ENCODE data around the gene TEKTIP1. TPM values are rescaled to one million over a fixed set of nuclear protein-coding genes. Genes with fewer than 3 reads are reported as not detected.

TEKTIP1 gene
- total RNA-seq, 4 donors from 2014 or later = 5.5 TPM; not detected in 3

DNA sequence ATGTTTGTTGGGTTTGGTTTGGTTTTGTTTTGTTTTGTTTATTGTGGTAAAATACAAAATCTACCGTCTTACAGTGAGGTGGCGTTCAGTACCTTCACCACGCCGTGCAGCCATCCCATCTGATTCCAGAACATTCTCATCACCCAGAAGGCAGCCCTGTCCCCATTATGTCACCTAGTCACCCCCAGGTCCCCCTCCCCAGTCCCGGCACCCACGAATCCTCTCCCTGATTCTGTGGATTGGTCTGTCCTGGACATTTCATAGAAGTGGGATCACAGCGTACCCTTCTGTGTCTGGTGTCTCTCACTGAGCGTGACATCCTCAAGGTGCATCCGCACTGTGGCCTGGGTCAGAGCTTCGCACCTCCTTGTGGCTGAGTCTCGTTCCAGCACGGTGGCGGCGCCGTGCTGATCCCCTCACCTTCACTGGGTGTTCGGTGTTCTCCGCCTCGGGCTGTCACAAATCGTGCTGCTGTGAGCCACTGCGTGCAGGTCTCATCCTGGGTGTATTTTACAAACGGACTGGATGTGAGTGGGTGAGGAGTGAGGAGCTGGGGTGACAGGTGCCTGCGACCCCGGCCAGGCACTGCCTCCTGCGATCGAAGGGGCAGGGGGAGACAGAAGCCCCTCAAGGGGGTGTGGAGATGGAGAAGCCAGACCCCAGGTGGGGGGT lies 580 bp upstream of the TEKTIP1 start:
- no peak overlapping the region for H3K27ac ChIP-seq

GRCh38 chr19:3539756-3540118 lies 763 bp downstream of the TEKTIP1 start:
- Histone ChIP-seq H3K27ac (no peak overlapping the region), H3K9me3 (no peaks in the 10 kb centered on the region), H3K36me3 (no peaks in the 10 kb centered on the region), H3K4me1 (no peaks in the 10 kb centered on the region), H3K4me3 (no peak overlapping the region), H3K27me3 (no peaks in the 10 kb centered on the region)
- intact Hi-C loops (cut with DNase I; ENCODE audit: low total_unique reads) = no loop called here
- TF ChIP-seq POLR2A (IDR thresholded peaks at IDR 0.05) = no peak
- no peak for TF ChIP-seq CTCF (IDR thresholded peaks at IDR 0.05)
- DNase-seq = no peak

More for the DNA sequence above, 580 bp upstream of the TEKTIP1 start:
- intact Hi-C loops (cut with DNase I; ENCODE audit: low total_unique reads) = no loop called here
- no peaks in the 10 kb centered on the region for H3K27me3 ChIP-seq
- DNase-seq = no peak
- H3K4me3 ChIP-seq = no peak overlapping the region
- TF ChIP-seq CTCF (IDR thresholded peaks at IDR 0.05) (no peak), POLR2A (IDR thresholded peaks at IDR 0.05) (no peak)
- no peaks in the 10 kb centered on the region for H3K4me1 ChIP-seq
- no peaks in the 10 kb centered on the region for H3K36me3 ChIP-seq
- no peaks in the 10 kb centered on the region for H3K9me3 ChIP-seq

DNA sequence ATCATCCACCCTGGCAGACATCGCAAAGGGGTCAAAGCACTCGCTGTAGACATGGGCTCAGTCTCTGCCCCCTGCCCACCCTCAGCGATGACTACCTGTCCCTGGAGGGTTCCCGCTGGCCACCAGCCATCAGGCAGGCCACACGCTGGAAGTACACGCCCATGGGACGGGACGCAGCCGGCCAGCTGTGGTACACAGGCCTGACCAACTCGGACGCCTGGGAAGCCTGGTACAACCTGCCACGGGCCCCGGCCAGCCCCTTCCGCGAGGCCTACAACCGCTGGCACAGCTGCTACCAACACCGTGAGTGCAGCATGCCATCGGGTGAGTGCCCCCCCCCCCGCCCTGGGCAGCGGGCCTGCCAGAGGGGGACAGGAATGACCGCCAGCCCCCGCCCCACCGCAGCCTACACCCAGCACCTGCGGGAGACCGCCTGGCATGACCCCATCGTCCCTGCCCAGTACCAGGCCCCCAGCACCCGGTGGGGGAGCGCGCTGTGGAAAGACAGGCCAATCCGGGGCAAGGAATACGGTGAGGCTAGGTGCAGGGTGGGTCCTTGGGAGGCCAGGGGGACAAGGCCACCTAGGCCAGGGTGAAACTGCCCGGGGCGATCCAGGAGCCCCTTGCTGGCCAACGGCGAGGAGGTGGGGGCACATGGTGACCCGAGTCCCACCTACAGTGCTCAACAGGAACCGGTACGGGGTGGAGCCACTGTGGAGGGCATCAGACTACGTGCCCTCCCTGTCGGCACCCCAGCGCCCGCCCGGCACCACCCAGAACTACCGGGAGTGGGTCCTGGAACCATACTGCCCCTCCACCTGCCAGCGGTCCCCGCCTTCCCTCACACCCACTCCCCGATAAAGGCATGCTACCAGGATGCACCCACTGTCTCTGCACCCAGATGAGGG lies 4.4 kb downstream of the TEKTIP1 start:
- H3K9me3 ChIP-seq = no peaks in the 10 kb centered on the region
- no peak overlapping the region for H3K4me3 ChIP-seq
- peak in 1 of 2 donors; percentile 43 for DNase-seq
- no peaks in the 10 kb centered on the region for H3K4me1 ChIP-seq
- no peak overlapping the region for H3K27ac ChIP-seq
- intact Hi-C loops (cut with DNase I; ENCODE audit: low total_unique reads) = no loop called here
- H3K27me3 ChIP-seq = no peaks in the 10 kb centered on the region
- TF ChIP-seq POLR2A (IDR thresholded peaks at IDR 0.05) (no peak), CTCF (IDR thresholded peaks at IDR 0.05) (no peak)
- H3K36me3 ChIP-seq = no peaks in the 10 kb centered on the region

- intact Hi-C loops (cut with DNase I; ENCODE audit: low total_unique reads) = no loop called here
- no peaks in the 10 kb centered on the region for H3K27me3 ChIP-seq
- H3K9me3 ChIP-seq = no peaks in the 10 kb centered on the region
- no peaks in the 10 kb centered on the region for H3K4me1 ChIP-seq
- H3K4me3 ChIP-seq = no peak overlapping the region
- no peak for DNase-seq
- H3K27ac ChIP-seq = no peak overlapping the region
- no peak for TF ChIP-seq POLR2A (IDR thresholded peaks at IDR 0.05)
- no peak for TF ChIP-seq CTCF (IDR thresholded peaks at IDR 0.05)
- no peaks in the 10 kb centered on the region for H3K36me3 ChIP-seq
These were observed 5.0 kb downstream of the TEKTIP1 start for GRCh38 chr19:3544058-3544376.

Measured in uterus (tissue), 4 donors.